MM.1S (cell line): ENCODE measurements around the gene SH2D4B.

Experiments used
- DNase-seq: peaks from one replicate; pipeline ENCODE4 v3.0.0-alpha.2; 2015
- H2AFZ ChIP-seq: fragments of 300-600 bp; sonication (generic); 2 replicates; pipeline ENCODE4 v1.6.0; 2016; ENCODE audit warnings: antibody characterized with exemption, low read length
- H3F3A ChIP-seq: fragments of 300-600 bp; sonication (generic); 2 replicates; pipeline ENCODE4 v1.6.1; 2016; ENCODE audit warnings: mild to moderate bottlenecking, antibody characterized with exemption, low read length, moderate library complexity, mixed read lengths; ENCODE audit not compliant: insufficient read depth
- H3K27ac ChIP-seq: fragments of 300-600 bp; sonication (generic); 2 replicates; pipeline ENCODE4 v1.5.1; 2016; ENCODE audit warnings: mild to moderate bottlenecking, low read length
- H3K27me3 ChIP-seq: fragments of 300-600 bp; sonication (generic); replicated peaks from 2 replicates; pipeline ENCODE4 v1.6.0; 2016; ENCODE audit warnings: low read length; ENCODE audit not compliant: insufficient read depth
- H3K36me3 ChIP-seq: fragments of 300-600 bp; sonication (generic); replicated peaks from 2 replicates; pipeline ENCODE4 v1.6.1; 2016; ENCODE audit warnings: mild to moderate bottlenecking, low read length, mixed read lengths; ENCODE audit not compliant: insufficient read depth
- H3K4me1 ChIP-seq: fragments of 300-600 bp; sonication (generic); 2 replicates; pipeline ENCODE4 v1.6.1; 2016; ENCODE audit warnings: low read length, mixed read lengths
- H3K4me2 ChIP-seq: fragments of 300-600 bp; sonication (generic); 2 replicates; pipeline ENCODE4 v1.6.0; 2016; ENCODE audit warnings: low read depth, low read length
- H3K4me3 ChIP-seq: fragments of 300-600 bp; sonication (generic); 2 replicates; pipeline ENCODE4 v1.5.1; 2016; ENCODE audit warnings: low read length, mixed read lengths
- H3K79me2 ChIP-seq: fragments of 300-600 bp; sonication (generic); 2 replicates; pipeline ENCODE4 v1.6.1; 2016; ENCODE audit warnings: mixed run types, low read length, mixed read lengths
- H3K9ac ChIP-seq: fragments of 300-600 bp; sonication (generic); 2 replicates; pipeline ENCODE4 v1.6.1; 2016; ENCODE audit warnings: low read length, mixed read lengths
- H3K9me2 ChIP-seq: fragments of 300-600 bp; sonication (generic); replicated peaks from 2 replicates; pipeline ENCODE4 v1.6.1; 2016; ENCODE audit warnings: mild to moderate bottlenecking, low read length, mixed read lengths; ENCODE audit not compliant: insufficient read depth
- H3K9me3 ChIP-seq: fragments of 300-600 bp; sonication (generic); replicated peaks from 2 replicates; pipeline ENCODE4 v1.6.1; 2016; ENCODE audit warnings: mild to moderate bottlenecking, low read length, mixed read lengths; ENCODE audit not compliant: insufficient read depth
- H4K20me1 ChIP-seq: fragments of 300-600 bp; sonication (generic); 2 replicates; pipeline ENCODE4 v1.6.1; 2016; ENCODE audit warnings: mild to moderate bottlenecking, low read length, moderate library complexity, mixed read lengths; ENCODE audit not compliant: insufficient read depth
- CTCF ChIP-seq: fragments of 300-600 bp; sonication (generic); IDR thresholded peaks from 2 replicates; pipeline ENCODE4 v1.5.1; 2016; ENCODE audit warnings: antibody characterized with exemption, low read length, mixed read lengths
- EZH2 ChIP-seq: fragments of 300-600 bp; sonication (generic); optimal IDR thresholded peaks from 2 replicates; pipeline ENCODE3; 2017; ENCODE audit warnings: low read depth, mild to moderate bottlenecking, antibody characterized with exemption, low read length, mixed read lengths
- EZH2phosphoT487 ChIP-seq: fragments of 300-600 bp; sonication (generic); IDR thresholded peaks from 2 replicates; pipeline ENCODE4 v1.6.1; 2018; ENCODE audit warnings: antibody characterized with exemption, low read length

SH2D4B gene

GRCh38 chr10:80614576-80615416, 77.1 kb downstream of the SH2D4B start:
- H2AFZ ChIP-seq, result no peak overlapping the region
- H3K27ac ChIP-seq, result no peak overlapping the region
- no peaks in the 10 kb centered on the region for H4K20me1 ChIP-seq
- no peaks in the 10 kb centered on the region for H3K9me2 ChIP-seq
- H3K9ac ChIP-seq, result no peak overlapping the region
- no peaks in the 10 kb centered on the region for H3K79me2 ChIP-seq
- H3K4me2 ChIP-seq, result no peak overlapping the region
- H3K36me3 ChIP-seq, result no peaks in the 10 kb centered on the region
- no peaks in the 10 kb centered on the region for H3K4me1 ChIP-seq
- H3K9me3 ChIP-seq, result no peaks in the 10 kb centered on the region
- no peak overlapping the region for H3K4me3 ChIP-seq
- no peaks in the 10 kb centered on the region for H3F3A ChIP-seq
- DNase-seq, result no peak
- TF ChIP-seq EZH2phosphoT487, result no peak
- no peak for TF ChIP-seq CTCF
- no peak for TF ChIP-seq EZH2
- H3K27me3 ChIP-seq, result no peaks in the 10 kb centered on the region

- no peak overlapping the region for H3K4me3 ChIP-seq
- TF ChIP-seq EZH2, result no peak
- TF ChIP-seq CTCF, result no peak
- no peak for TF ChIP-seq EZH2phosphoT487
- H3K27ac ChIP-seq, result no peak overlapping the region
- H3K4me2 ChIP-seq, result no peak overlapping the region
- no peaks in the 10 kb centered on the region for H3K4me1 ChIP-seq
- H3K79me2 ChIP-seq, result no peaks in the 10 kb centered on the region
- H2AFZ ChIP-seq, result no peak overlapping the region
- H4K20me1 ChIP-seq, result no peaks in the 10 kb centered on the region
- no peaks in the 10 kb centered on the region for H3F3A ChIP-seq
- no peak for DNase-seq
- H3K27me3 ChIP-seq, result no peaks in the 10 kb centered on the region
- no peaks in the 10 kb centered on the region for H3K9me2 ChIP-seq
- H3K9me3 ChIP-seq, result no peaks in the 10 kb centered on the region
- H3K36me3 ChIP-seq, result no peaks in the 10 kb centered on the region
- no peak overlapping the region for H3K9ac ChIP-seq
Observed at GRCh38 chr10:80617807-80618206, 80.1 kb downstream of the SH2D4B start.

GRCh38 chr10:80619036-80619435, 81.3 kb downstream of the SH2D4B start:
- H3F3A ChIP-seq, result no peaks in the 10 kb centered on the region
- TF ChIP-seq CTCF (no peak), EZH2 (no peak), EZH2phosphoT487 (no peak)
- no peaks in the 10 kb centered on the region for H4K20me1 ChIP-seq
- DNase-seq, result no peak
- H3K27ac ChIP-seq, result no peak overlapping the region
- no peaks in the 10 kb centered on the region for H3K9me2 ChIP-seq
- no peaks in the 10 kb centered on the region for H3K9me3 ChIP-seq
- no peaks in the 10 kb centered on the region for H3K79me2 ChIP-seq
- H3K36me3 ChIP-seq, result no peaks in the 10 kb centered on the region
- no peak overlapping the region for H2AFZ ChIP-seq
- no peak overlapping the region for H3K4me2 ChIP-seq
- H3K27me3 ChIP-seq, result no peaks in the 10 kb centered on the region
- H3K4me3 ChIP-seq, result no peak overlapping the region
- no peaks in the 10 kb centered on the region for H3K4me1 ChIP-seq
- H3K9ac ChIP-seq, result no peak overlapping the region
